Stimulated activated CD8-positive, alpha-beta memory T cell treated with anti-CD3 and anti-CD28 coated beads, Interleukin-4, amount 100 ng/mL, for 24 hours (primary cell): Measurements from ENCODE around the gene SNX25.
"Not testable (repeated sequence)": the region's sequence is repeated elsewhere in the genome, so short reads cannot be mapped to it uniquely, and the experiment has no call there.

Experiments used
- DNase-seq: peaks from one replicate; pipeline ENCODE4 v3.0.0-alpha.2; 2020; ENCODE audit warnings: low read depth

Gene SNX25

GRCh38 chr4:185205073-185205472, 4.3 kb upstream of the SNX25 start:
- not testable (repeated sequence) for DNase-seq

GRCh38 chr4:185205697-185206342, 3.6 kb upstream of the SNX25 start:
- DNase-seq, result no peak

- DNase-seq, result no peak
Observed at GRCh38 chr4:185207466-185207865, 1.9 kb upstream of the SNX25 start.

GRCh38 chr4:185209852-185210101, 379 bp downstream of the SNX25 start:
- not testable (repeated sequence) for DNase-seq

- DNase-seq, result peak; percentile 23
Observed at GRCh38 chr4:185210102-185210981, 944 bp downstream of the SNX25 start.

- DNase-seq, result no peak
Observed at GRCh38 chr4:185211035-185211434, 1.6 kb downstream of the SNX25 start.

- DNase-seq, result no peak
Observed at GRCh38 chr4:185211641-185212040, 2.2 kb downstream of the SNX25 start.

GRCh38 chr4:185212581-185212980, 3.2 kb downstream of the SNX25 start:
- no peak for DNase-seq

- no peak for DNase-seq
Observed at GRCh38 chr4:185213877-185214276, 4.5 kb downstream of the SNX25 start.

GRCh38 chr4:185215261-185215660, 5.9 kb downstream of the SNX25 start:
- no peak for DNase-seq

GRCh38 chr4:185217408-185217975, 8.1 kb downstream of the SNX25 start:
- DNase-seq, result no peak

GRCh38 chr4:185218312-185218711, 8.9 kb downstream of the SNX25 start:
- no peak for DNase-seq

GRCh38 chr4:185219551-185220344, 10.3 kb downstream of the SNX25 start:
- DNase-seq, result no peak

- DNase-seq, result no peak
Observed at GRCh38 chr4:185221491-185221890, 12.1 kb downstream of the SNX25 start.

GRCh38 chr4:185221912-185222311, 12.5 kb downstream of the SNX25 start:
- no peak for DNase-seq

GRCh38 chr4:185222598-185222997, 13.2 kb downstream of the SNX25 start:
- no peak for DNase-seq

GRCh38 chr4:185224597-185224996, 15.2 kb downstream of the SNX25 start:
- DNase-seq, result no peak

GRCh38 chr4:185225940-185226339, 16.5 kb downstream of the SNX25 start:
- no peak for DNase-seq

GRCh38 chr4:185227131-185227551, 17.7 kb downstream of the SNX25 start:
- DNase-seq, result no peak

GRCh38 chr4:185227713-185228278, 18.4 kb downstream of the SNX25 start:
- DNase-seq, result no peak

- DNase-seq, result no peak
Observed at GRCh38 chr4:185229021-185229818, 19.8 kb downstream of the SNX25 start.
